HG03159 (cell line): Measurements from ENCODE around the gene DPP6.

Experiments used
- ATAC-seq: cut with Tn5 transposase; IDR thresholded peaks from one replicate; pipeline ENCODE4 v1.9.1; 2021; ENCODE audit warnings: mild to moderate bottlenecking, moderate library complexity; ENCODE audit not compliant: unreplicated experiment

Gene DPP6

GRCh38 chr7:154332811-154333580 lies 280.8 kb downstream of the DPP6 start:
- ATAC-seq, result no peak

- no peak for ATAC-seq
These were observed 284.1 kb downstream of the DPP6 start for GRCh38 chr7:154336295-154336694.

DNA sequence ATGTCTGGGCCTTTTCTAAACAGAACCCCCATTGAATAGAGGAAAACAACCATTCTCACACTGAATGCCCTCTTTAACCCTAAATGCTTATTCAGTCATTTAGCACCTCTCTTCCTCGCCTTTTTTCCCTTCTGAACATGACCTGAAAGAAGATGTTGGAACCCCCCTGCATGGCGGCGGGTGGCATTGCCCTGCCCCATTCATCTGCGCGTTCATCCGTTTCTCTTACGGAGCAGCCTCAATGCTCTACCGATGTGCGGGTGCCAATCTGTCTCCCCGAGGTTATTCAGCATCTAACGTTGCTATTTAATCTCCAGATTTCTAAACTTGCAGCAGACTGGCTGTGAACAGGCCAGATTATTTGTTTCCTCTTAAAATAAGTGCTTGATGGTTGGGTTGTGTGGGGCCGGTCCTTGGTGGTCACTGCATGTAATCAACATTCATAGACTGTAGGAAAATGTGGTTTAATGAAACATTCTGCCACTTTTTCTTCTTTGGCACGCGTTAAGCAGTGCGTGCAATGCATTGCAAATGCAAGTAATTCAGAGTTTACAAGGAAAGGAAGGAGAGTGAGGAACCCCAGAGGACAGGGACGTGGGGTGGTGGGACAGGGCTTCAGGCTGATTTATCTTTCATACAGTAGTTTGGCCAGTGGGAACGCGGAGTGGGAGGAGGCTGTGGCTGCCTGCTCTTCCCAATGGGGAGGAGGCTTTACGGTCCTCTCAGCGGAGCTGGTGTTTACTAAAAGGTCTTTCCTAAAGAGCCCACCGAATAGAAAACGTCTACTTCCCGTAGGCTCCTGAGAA lies 286.7 kb downstream of the DPP6 start:
- no peak for ATAC-seq

DNA sequence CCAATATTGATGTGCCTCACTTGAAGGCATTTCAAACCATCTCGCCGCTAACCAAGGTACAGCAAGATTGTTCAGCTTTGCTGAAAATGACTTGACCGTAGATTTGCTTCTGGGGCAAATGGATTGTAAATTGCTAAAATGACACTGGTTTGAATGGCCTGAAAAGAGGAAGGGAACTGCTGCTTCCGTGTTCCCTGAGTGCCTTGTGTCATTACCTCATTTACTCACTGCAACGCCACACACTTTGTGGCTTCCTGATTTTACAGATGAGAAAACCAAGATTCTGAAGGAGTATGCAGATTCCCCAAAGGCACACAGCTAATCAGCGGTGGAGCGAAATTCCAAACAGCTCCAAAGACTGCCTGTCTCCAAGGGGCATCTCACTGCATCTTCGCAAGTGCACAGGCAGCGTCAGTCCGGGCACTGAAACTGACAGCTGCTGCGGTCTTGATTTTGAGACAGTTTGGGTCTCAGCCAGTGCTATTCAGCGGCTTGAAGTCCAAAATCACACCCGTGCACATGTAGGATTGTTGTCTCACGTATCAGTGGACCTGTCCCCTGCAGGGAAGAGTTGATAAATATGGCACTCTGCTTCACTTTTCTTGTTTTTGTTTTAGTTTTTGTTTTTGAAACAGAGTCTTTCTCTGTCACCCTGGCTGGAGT lies 290.9 kb downstream of the DPP6 start:
- no peak for ATAC-seq

GRCh38 chr7:154343778-154344412 lies 291.7 kb downstream of the DPP6 start:
- no peak for ATAC-seq

GRCh38 chr7:154345093-154345492 lies 292.9 kb downstream of the DPP6 start:
- ATAC-seq, result no peak

- no peak for ATAC-seq
These were observed 295.6 kb downstream of the DPP6 start for GRCh38 chr7:154347700-154348266.

DNA sequence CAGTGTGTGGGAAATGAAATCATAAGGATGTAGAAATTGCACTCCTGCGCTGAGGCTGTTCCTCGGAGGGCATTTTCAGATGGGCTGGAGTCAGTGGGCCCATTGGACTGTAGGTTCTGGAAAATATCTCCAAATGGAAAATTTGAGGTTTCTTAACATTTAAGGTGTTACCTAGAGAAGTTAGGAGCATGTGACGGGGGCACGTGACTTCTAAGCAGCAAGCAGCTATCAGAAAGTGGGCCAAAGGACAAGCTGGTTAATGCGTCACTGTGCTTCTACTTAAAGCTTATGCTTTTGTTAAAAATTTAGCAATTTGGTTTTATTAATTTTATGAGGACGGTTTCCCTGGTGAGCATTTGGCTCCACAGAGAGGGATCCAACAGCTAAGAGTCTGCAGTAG lies 298.7 kb downstream of the DPP6 start:
- no peak for ATAC-seq

DNA sequence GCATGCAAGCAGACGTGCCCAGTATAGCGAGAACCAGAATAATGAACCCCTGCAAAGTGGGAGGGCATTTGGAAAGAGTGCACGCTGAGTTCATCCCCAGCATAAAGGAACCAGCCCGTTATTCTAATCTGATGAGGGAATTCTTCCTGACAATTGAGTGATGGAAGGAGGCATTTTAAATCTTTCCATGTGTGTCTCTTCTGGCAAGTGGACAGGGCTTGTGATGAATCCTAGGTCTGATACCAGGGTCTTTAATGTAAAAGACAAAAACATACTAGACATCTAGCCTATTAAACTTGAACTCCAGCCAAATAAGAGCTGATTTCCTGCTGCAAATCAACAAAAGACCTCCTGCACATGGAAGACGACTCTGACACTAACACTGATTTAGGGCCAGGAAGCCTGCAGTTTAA lies 301.2 kb downstream of the DPP6 start:
- ATAC-seq, result no peak

GRCh38 chr7:154364170-154364569 lies 312.0 kb downstream of the DPP6 start:
- ATAC-seq, result no peak

DNA sequence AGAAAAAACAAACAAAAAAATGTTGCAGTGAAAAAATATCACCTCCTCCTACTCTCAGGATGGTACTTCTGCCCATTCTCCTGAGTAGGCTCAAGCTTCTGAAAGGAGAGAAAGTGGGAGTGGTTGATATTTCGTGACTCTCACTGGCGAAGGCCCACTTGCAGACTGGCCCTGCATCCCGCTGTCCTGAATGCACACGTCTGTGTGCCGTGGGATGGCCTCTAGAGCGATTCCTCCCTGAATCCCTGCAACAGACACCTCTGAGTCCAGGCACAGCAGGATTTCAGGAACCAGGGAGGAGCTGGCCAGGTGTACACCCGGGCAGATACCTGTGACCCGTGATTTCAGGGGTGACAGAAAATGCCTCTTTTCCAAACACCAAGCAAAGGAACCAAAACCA lies 319.2 kb downstream of the DPP6 start:
- no peak for ATAC-seq

GRCh38 chr7:154372011-154372601 lies 319.9 kb downstream of the DPP6 start:
- no peak for ATAC-seq

DNA sequence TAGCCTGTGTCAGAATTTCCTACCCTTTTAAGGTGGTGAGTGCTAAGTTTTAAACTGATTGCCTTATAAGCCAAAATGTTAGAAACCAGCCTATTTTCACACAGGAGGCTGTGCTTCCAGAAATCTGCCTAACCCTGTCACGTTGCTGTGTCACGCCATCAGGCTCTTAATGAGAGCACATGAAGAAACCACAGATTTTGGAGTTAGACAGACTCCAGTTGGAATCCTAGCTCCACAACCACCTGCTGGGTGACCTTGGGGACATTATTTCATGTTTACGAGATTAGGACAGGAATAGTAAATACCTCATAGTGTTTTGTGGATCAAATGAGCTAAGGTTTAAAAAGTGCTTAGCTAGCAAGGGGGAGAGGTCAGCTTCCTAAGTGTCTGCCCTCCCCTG lies 321.8 kb downstream of the DPP6 start:
- no peak for ATAC-seq

DNA sequence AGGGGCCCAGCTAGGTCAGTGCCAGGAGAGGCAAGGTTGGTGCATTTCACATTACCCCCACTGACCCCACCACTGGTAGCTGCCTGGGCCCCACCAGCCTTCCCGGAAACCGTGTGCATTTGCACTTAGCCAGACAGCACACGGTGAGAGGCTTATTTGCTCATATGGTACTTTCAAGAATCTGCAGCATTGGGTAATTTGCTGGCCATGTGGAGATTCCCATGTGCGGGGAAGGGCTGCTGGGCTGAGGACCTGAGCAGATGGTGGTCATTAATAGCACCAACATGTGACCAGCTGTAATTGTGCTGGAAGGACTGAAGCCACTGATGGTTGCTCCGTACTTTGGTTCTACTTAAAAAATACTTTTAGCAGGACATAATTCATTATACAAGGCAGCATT lies 323.8 kb downstream of the DPP6 start:
- no peak for ATAC-seq

GRCh38 chr7:154380771-154381170 lies 328.6 kb downstream of the DPP6 start:
- ATAC-seq, result no peak

DNA sequence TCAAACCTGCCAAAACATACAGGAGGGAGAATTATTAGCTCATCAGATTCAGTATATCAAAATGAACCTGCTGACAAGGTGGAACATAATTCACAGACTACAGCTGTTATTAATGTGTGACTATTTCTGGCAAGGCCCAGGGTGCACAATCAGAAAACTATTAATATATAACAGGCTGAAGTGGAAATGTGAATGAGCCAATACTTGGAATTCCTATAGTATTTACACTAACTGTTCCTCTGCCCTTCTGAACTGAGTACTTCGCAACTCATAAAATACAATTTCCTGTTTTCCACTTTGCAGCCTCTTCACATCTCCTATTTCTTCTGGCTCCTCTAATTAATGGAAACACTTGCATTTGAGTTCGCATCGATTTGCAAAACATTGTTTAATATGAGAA lies 330.8 kb downstream of the DPP6 start:
- ATAC-seq, result no peak

GRCh38 chr7:154385214-154385613 lies 333.0 kb downstream of the DPP6 start:
- no peak for ATAC-seq

- no peak for ATAC-seq
These were observed 335.1 kb downstream of the DPP6 start for GRCh38 chr7:154387252-154387651.

- ATAC-seq, result no peak
These were observed 336.2 kb downstream of the DPP6 start for GRCh38 chr7:154388412-154388811.

DNA sequence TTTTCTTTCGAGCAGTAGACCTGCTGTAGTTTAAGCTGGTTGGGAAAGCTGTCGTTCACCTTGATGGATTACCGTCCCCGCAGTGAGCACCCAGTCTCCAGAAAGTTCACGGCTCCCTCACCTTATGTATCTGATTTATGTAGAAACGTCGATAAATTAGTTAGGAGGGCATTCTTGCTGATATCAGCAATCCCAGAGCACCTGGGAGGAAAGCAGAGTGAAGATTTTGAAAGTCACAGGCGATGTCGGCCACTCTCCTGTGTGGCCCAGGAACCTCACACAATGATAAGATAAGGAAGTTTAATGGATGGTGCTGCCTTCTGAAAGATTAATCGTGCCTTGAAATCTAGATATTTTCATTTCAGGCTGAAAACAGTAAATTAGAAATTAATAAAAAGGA lies 336.8 kb downstream of the DPP6 start:
- no peak for ATAC-seq

- no peak for ATAC-seq
These were observed 338.8 kb downstream of the DPP6 start for GRCh38 chr7:154390961-154391360.
